ENCODE results near the gene CA9. TPM values are rescaled to one million over a fixed set of nuclear protein-coding genes. Genes with fewer than 3 reads are reported as not detected.

The CA9 gene
- total RNA-seq, 1 experiment from 2014 or later, result not detected

- BruUV-seq (replicated peaks), result no TSS peak
- no peaks in the 10 kb centered on the region for H3K9me3 Mint-ChIP-seq (ENCODE audit: unreplicated experiment)
- H3K27ac Mint-ChIP-seq (ENCODE audit: unreplicated experiment), result no peak overlapping the region
- H3K4me1 ChIP-seq, result no peaks in the 10 kb centered on the region
- H3K4me3 ChIP-seq (ENCODE audit: low read depth, low read length), result no peak overlapping the region
- no peaks in the 10 kb centered on the region for H3K9me3 ChIP-seq
- H3K27me3 ChIP-seq (replicated peaks; ENCODE audit: control insufficient read depth, insufficient read depth, low read length), result no peaks in the 10 kb centered on the region
- no peaks in the 10 kb centered on the region for H3K27me3 Mint-ChIP-seq (ENCODE audit: insufficient read depth, unreplicated experiment)
- H3K36me3 Mint-ChIP-seq (ENCODE audit: insufficient read depth, unreplicated experiment), result peaks cover 45% of the 10 kb centered on the region
- CTCF ChIA-PET, result interaction anchor here (0.6 kb wide), 1 partner anchor 43 kb away, joined by 4 read pairs; no protein-coding TSS in a partner anchor
- peaks cover 6% of the 10 kb centered on the region for H3K36me3 ChIP-seq (ENCODE audit: control insufficient read depth, insufficient read depth, low read length)
- intact Hi-C loops (cut with micrococcal nuclease; ENCODE audit: unreplicated experiment), result no loop called here
- no peak overlapping the region for H3K4me3 Mint-ChIP-seq (ENCODE audit: unreplicated experiment)
- DNase-seq, result no peak
- POLR2A ChIA-PET, result no interaction called here
- H3K4me1 Mint-ChIP-seq (ENCODE audit: low read depth, unreplicated experiment), result no peaks in the 10 kb centered on the region
- TF ChIP-seq CTCF (IDR thresholded peaks at IDR 0.05; ENCODE audit: insufficient read depth in 1 of 2, low read depth in 1 of 2, low read length in 1 of 2, severe bottlenecking in 1 of 2, unreplicated experiment in 1 of 2), result no peak
Observed at GRCh38 chr9:35702696-35703095, 29.0 kb downstream of the CA9 start.

GRCh38 chr9:35703906-35704672 lies 30.4 kb downstream of the CA9 start:
- POLR2A ChIA-PET, result no interaction called here
- no peak for TF ChIP-seq CTCF (IDR thresholded peaks at IDR 0.05; ENCODE audit: insufficient read depth in 1 of 2, low read depth in 1 of 2, low read length in 1 of 2, severe bottlenecking in 1 of 2, unreplicated experiment in 1 of 2)
- Mint-ChIP-seq H3K27ac (ENCODE audit: unreplicated experiment) (no peak overlapping the region), H3K36me3 (ENCODE audit: insufficient read depth, unreplicated experiment) (peaks cover 53% of the 10 kb centered on the region), H3K27me3 (ENCODE audit: insufficient read depth, unreplicated experiment) (no peaks in the 10 kb centered on the region), H3K4me3 (ENCODE audit: unreplicated experiment) (no peak overlapping the region), H3K9me3 (ENCODE audit: unreplicated experiment) (no peaks in the 10 kb centered on the region), H3K4me1 (ENCODE audit: low read depth, unreplicated experiment) (no peaks in the 10 kb centered on the region)
- BruUV-seq (replicated peaks), result TSS peak; percentile 34
- no peaks in the 10 kb centered on the region for H3K4me1 ChIP-seq
- no peak overlapping the region for H3K4me3 ChIP-seq (ENCODE audit: low read depth, low read length)
- no peak for DNase-seq
- peaks cover 8% of the 10 kb centered on the region for H3K36me3 ChIP-seq (ENCODE audit: control insufficient read depth, insufficient read depth, low read length)
- CTCF ChIA-PET, result interaction anchor here (1.5 to 1.7 kb wide), 2 partner anchors 43 to 46 kb away, joined by 3 to 5 read pairs; partner anchors contain the start of genes CCDC107 and RMRP
- intact Hi-C loops (cut with micrococcal nuclease; ENCODE audit: unreplicated experiment), result no loop called here
- no peaks in the 10 kb centered on the region for H3K9me3 ChIP-seq
- H3K27me3 ChIP-seq (replicated peaks; ENCODE audit: control insufficient read depth, insufficient read depth, low read length), result no peaks in the 10 kb centered on the region

- no peak overlapping the region for H3K4me3 ChIP-seq (ENCODE audit: low read depth, low read length)
- peaks cover 61% of the 10 kb centered on the region for H3K36me3 Mint-ChIP-seq (ENCODE audit: insufficient read depth, unreplicated experiment)
- CTCF ChIA-PET, result interaction anchor here (1.1 to 1.7 kb wide), 2 partner anchors 9 to 44 kb away, joined by 3 to 5 read pairs; no protein-coding TSS in a partner anchor
Observed at GRCh38 chr9:35705372-35705771, 31.6 kb downstream of the CA9 start.

More at GRCh38 chr9:35705372-35705771, 31.6 kb downstream of the CA9 start:
- DNase-seq, result no peak
- peaks cover 9% of the 10 kb centered on the region for H3K36me3 ChIP-seq (ENCODE audit: control insufficient read depth, insufficient read depth, low read length)
- no peak for TF ChIP-seq CTCF (IDR thresholded peaks at IDR 0.05; ENCODE audit: insufficient read depth in 1 of 2, low read depth in 1 of 2, low read length in 1 of 2, severe bottlenecking in 1 of 2, unreplicated experiment in 1 of 2)
- H3K27me3 Mint-ChIP-seq (ENCODE audit: insufficient read depth, unreplicated experiment), result no peaks in the 10 kb centered on the region
- no peaks in the 10 kb centered on the region for H3K4me1 ChIP-seq
- no peak overlapping the region for H3K4me3 Mint-ChIP-seq (ENCODE audit: unreplicated experiment)
- BruUV-seq (replicated peaks), result no TSS peak
- H3K27ac Mint-ChIP-seq (ENCODE audit: unreplicated experiment), result no peak overlapping the region
- no peaks in the 10 kb centered on the region for H3K27me3 ChIP-seq (replicated peaks; ENCODE audit: control insufficient read depth, insufficient read depth, low read length)
- intact Hi-C loops (cut with micrococcal nuclease; ENCODE audit: unreplicated experiment), result no loop called here
- H3K4me1 Mint-ChIP-seq (ENCODE audit: low read depth, unreplicated experiment), result no peaks in the 10 kb centered on the region
- POLR2A ChIA-PET, result no interaction called here
- no peaks in the 10 kb centered on the region for H3K9me3 Mint-ChIP-seq (ENCODE audit: unreplicated experiment)
- no peaks in the 10 kb centered on the region for H3K9me3 ChIP-seq
